IMR-90 (cell line): Measurements from ENCODE around the gene FOXO6. TPM values are rescaled to one million over a fixed set of nuclear protein-coding genes. Genes with fewer than 3 reads are reported as not detected.

Source experiments
- ATAC-seq: fragments of 200-7000 bp; cut with Tn5 transposase; 2 replicates; pipeline ENCODE4 v1.9.1; 2020; ENCODE audit warnings: low read depth, mild to moderate bottlenecking, moderate library complexity
- BruUV-seq: library from RNA; stranded (reverse); fragments of 400-500 nt; replicated peaks from 2 replicates; lab custom pipeline; 2021; lab: Mats Ljungman, UMichigan
- CTCF ChIA-PET: fragments of 300-600 bp; formaldehyde crosslinking; extraction: SDS; loops from one replicate; lab custom pipeline; 2021; ENCODE audit warnings: antibody characterized with exemption; lab: Yijun Ruan, JAX
- POLR2A ChIA-PET: fragments of 300-600 bp; sonication (Branson Sonifier 250); formaldehyde crosslinking; loops from one replicate; lab custom pipeline; 2022; ENCODE audit warnings: antibody characterized with exemption; ENCODE audit not compliant: unreplicated experiment; lab: Charles Lee
- DNase-seq: peaks from one replicate; pipeline ENCODE4 v3.0.0; 2013
- H2AFZ ChIP-seq: replicated peaks from 2 replicates; pipeline ENCODE3; 2013; ENCODE audit warnings: low read length, mild to moderate bottlenecking; ENCODE audit not compliant: poor library complexity
- H2AK5ac ChIP-seq: 2 replicates; pipeline ENCODE4 v1.6.1; 2013; ENCODE audit warnings: low read depth, low read length, inconsistent platforms
- H2AK9ac ChIP-seq: replicated peaks from 2 replicates; pipeline ENCODE3; 2013; ENCODE audit warnings: mild to moderate bottlenecking, low read depth, low read length, moderate library complexity; ENCODE audit not compliant: poor library complexity
- H2BK120ac ChIP-seq: 2 replicates; pipeline ENCODE4 v1.6.1; 2013; ENCODE audit warnings: low read depth, low read length, inconsistent platforms
- H2BK15ac ChIP-seq: 3 replicates; pipeline ENCODE4 v1.6.1; 2013; ENCODE audit warnings: low read depth, low read length, inconsistent platforms
- H2BK20ac ChIP-seq: 2 replicates; pipeline ENCODE4 v1.6.1; 2013; ENCODE audit warnings: low read depth, mild to moderate bottlenecking, inconsistent platforms, low read length, moderate library complexity
- H2BK5ac ChIP-seq: 2 replicates; pipeline ENCODE4 v1.6.1; 2013; ENCODE audit warnings: mild to moderate bottlenecking, low read depth, low read length, inconsistent platforms; ENCODE audit not compliant: poor library complexity, severe bottlenecking
- H3K14ac ChIP-seq: replicated peaks from 2 replicates; pipeline ENCODE4 v1.6.1; 2013; ENCODE audit warnings: low read depth, low read length, inconsistent platforms
- H3K18ac ChIP-seq: 2 replicates; pipeline ENCODE4 v1.6.1; 2013; ENCODE audit warnings: low read depth, low read length, control low read depth
- H3K23ac ChIP-seq: 2 replicates; pipeline ENCODE4 v1.6.1; 2013; ENCODE audit warnings: low read depth, low read length, inconsistent platforms
- H3K27ac ChIP-seq: 2 replicates; pipeline ENCODE4 v1.5.1; 2013; ENCODE audit warnings: mild to moderate bottlenecking, control low read depth, low read length; ENCODE audit not compliant: insufficient read depth
- H3K27me3 ChIP-seq: 2 replicates; pipeline ENCODE4 v1.6.1; 2013; ENCODE audit warnings: low read length; ENCODE audit not compliant: control insufficient read depth, insufficient read depth
- H3K36me3 ChIP-seq: 2 replicates; pipeline ENCODE4 v1.6.1; 2013; ENCODE audit warnings: low read length, mixed read lengths; ENCODE audit not compliant: control insufficient read depth, insufficient read depth
- H3K4ac ChIP-seq: 2 replicates; pipeline ENCODE4 v1.6.1; 2013; ENCODE audit warnings: low read depth, low read length, inconsistent platforms
- H3K4me1 ChIP-seq: 2 replicates; pipeline ENCODE4 v1.6.1; 2013; ENCODE audit warnings: low read length, mixed read lengths; ENCODE audit not compliant: control insufficient read depth, insufficient read depth
- H3K4me2 ChIP-seq: 2 replicates; pipeline ENCODE4 v1.6.1; 2013; ENCODE audit warnings: low read depth, mild to moderate bottlenecking, control low read depth, low read length, moderate library complexity
- H3K4me3 ChIP-seq: 2 replicates; pipeline ENCODE4 v1.5.1; 2013; ENCODE audit warnings: low read depth, mild to moderate bottlenecking, control low read depth, low read length, moderate library complexity; ENCODE audit not compliant: insufficient read depth
- H3K56ac ChIP-seq: 2 replicates; pipeline ENCODE4 v1.6.1; 2013; ENCODE audit warnings: low read length, inconsistent platforms; ENCODE audit not compliant: insufficient read depth; ENCODE audit errors: extremely low read depth
- H3K79me1 ChIP-seq, 2 experiments: 2 replicates each; pipeline ENCODE4 v1.6.1; 2013; ENCODE audit warnings: low read length in 2 of 2, inconsistent platforms in 1 of 2, low read depth in 1 of 2
- H3K9ac ChIP-seq: 2 replicates; pipeline ENCODE4 v1.6.1; 2013; ENCODE audit warnings: low read depth, low read length, control low read depth
- H3K9me1 ChIP-seq: 2 replicates; pipeline ENCODE4 v1.6.1; 2013; ENCODE audit warnings: low read length, inconsistent platforms; ENCODE audit not compliant: insufficient read depth
- H3K9me3 ChIP-seq: 2 replicates; pipeline ENCODE4 v1.6.1; 2013; ENCODE audit warnings: low read length; ENCODE audit not compliant: control insufficient read depth, insufficient read depth
- H4K20me1 ChIP-seq: 2 replicates; pipeline ENCODE4 v1.6.1; 2013; ENCODE audit warnings: low read length, inconsistent platforms; ENCODE audit not compliant: insufficient read depth
- H4K5ac ChIP-seq: 2 replicates; pipeline ENCODE4 v1.6.1; 2013; ENCODE audit warnings: mild to moderate bottlenecking, low read depth, low read length, control low read depth
- H4K8ac ChIP-seq, 2 experiments: 2 replicates each; pipeline ENCODE4 v1.6.1; 2013; ENCODE audit warnings: low read depth in 2 of 2, low read length in 2 of 2, control low read depth in 1 of 2, inconsistent platforms in 1 of 2
- H4K91ac ChIP-seq: 2 replicates; pipeline ENCODE4 v1.6.1; 2013; ENCODE audit warnings: low read depth, low read length, inconsistent platforms; ENCODE audit not compliant: insufficient read depth
- USF2 ChIP-seq: fragments of 150-350 bp; IDR thresholded peaks from 2 replicates; pipeline ENCODE4 v1.6.1; 2017; ENCODE audit warnings: mild to moderate bottlenecking, antibody characterized with exemption, low read length, low read depth
- WGBS, 2 experiments: methylation state at CpG; one replicate each; pipeline versions ENCODE4 v1.1.5 to v1.1.7; 2013; ENCODE audit warnings: missing lambda C conversion rate in 2 of 2; ENCODE audit not compliant: insufficient read length in 1 of 2; ENCODE audit errors: extremely low coverage in 2 of 2; 5-methylcytosine and 5-hydroxymethylcytosine counted together
- dilution Hi-C: fragments of 300-500 bp; cut with HindIII; formaldehyde crosslinking; loops from one replicate; pipeline ENCODE4 v1.14.3; 2018; ENCODE audit warnings: low sequenced_read_pairs; ENCODE audit not compliant: unreplicated experiment
- in situ Hi-C: fragments of 300-500 bp; cut with MboI; formaldehyde crosslinking; loops from 3 replicates; pipeline ENCODE4 v1.14.3; 2019; ENCODE audit warnings: low sequenced_read_pairs, inconsistent platforms, mixed read lengths
- intact Hi-C: fragments of 100-400 bp; cut with micrococcal nuclease; formaldehyde crosslinking; loops from 2 replicates; pipeline ENCODE4 v1.10.0; 2022
- polyA plus RNA-seq, 3 experiments: library from polyadenylated mRNA; depleted of rRNA; stranded (reverse); fragments of >200 nt; gene quantifications; 2 replicates each; pipeline ENCODE4 v1.2.3, GENCODE V29; 2012; ENCODE audit warnings: low replicate concordance in 1 of 3
- total RNA-seq: library from RNA; depleted of rRNA; stranded (reverse); fragments of >200 nt; gene quantifications from 2 replicates; pipeline ENCODE4 v1.2.3, GENCODE V29; 2012

FOXO6 gene
- total and polyA plus RNA-seq, 2 of the 4 experiments (the other 2 are of a cell fraction), result not detected

DNA sequence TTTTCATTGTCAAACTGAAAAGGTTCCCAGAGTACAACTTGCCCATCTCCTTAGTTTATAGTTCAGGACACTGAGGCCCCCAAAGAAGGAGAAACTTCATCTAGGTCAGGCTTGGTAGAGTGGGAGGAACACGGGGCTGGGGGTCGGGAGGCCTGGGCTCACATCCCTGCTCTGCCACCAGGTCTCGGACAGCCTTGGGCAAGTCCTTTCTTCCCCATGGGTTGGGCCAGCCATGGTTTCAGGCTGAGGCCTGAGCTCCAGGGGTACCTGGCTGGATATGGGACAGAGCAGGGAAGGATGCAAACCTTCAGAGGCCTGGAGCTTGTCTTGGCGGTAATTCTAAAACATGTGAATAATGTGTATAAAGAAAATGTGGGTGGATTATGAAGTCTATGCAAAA, 17.0 kb downstream of the FOXO6 start:
- H2BK5ac ChIP-seq, result no peak overlapping the region
- H2AK9ac ChIP-seq, result no peak overlapping the region
- H3K4me1 ChIP-seq, result no peaks in the 10 kb centered on the region
- no peak overlapping the region for H3K23ac ChIP-seq
- intact Hi-C loops (no loop called here), dilution Hi-C loops (no loop called here), in situ Hi-C loops (no loop called here)
- H2AFZ ChIP-seq, result no peak overlapping the region
- no TSS peak for BruUV-seq
- CTCF ChIA-PET, result no interaction called here
- H3K9me1 ChIP-seq, result no peaks in the 10 kb centered on the region; the same call in 1 of the 2 replicates
- no peak overlapping the region for H3K4ac ChIP-seq
- no peak overlapping the region for H3K18ac ChIP-seq
- H3K27ac ChIP-seq, result no peak overlapping the region
- DNase-seq, result no peak
- no peak overlapping the region for H3K9ac ChIP-seq
- H2BK20ac ChIP-seq, result no peak overlapping the region
- no peak overlapping the region for H2BK15ac ChIP-seq
- no peak overlapping the region for H3K14ac ChIP-seq
- no peak overlapping the region for H4K91ac ChIP-seq
- no peak for ATAC-seq
- H3K4me2 ChIP-seq, result no peak overlapping the region
- no peaks in the 10 kb centered on the region for H3K79me1 ChIP-seq
- no peak overlapping the region for H3K4me3 ChIP-seq
- H4K5ac ChIP-seq, result no peak overlapping the region
- H4K8ac ChIP-seq, result no peak overlapping the region
- H3K36me3 ChIP-seq, result no peaks in the 10 kb centered on the region
- H4K20me1 ChIP-seq, result no peaks in the 10 kb centered on the region
- no peak overlapping the region for H3K56ac ChIP-seq
- no peak overlapping the region for H2AK5ac ChIP-seq
- 100% methylated on average over 1 of the region's 4 CpGs; no CpG with 5 or more reads in 1 of the 2 experiments for WGBS, 2 experiments
- peaks cover 72% of the 10 kb centered on the region for H3K27me3 ChIP-seq
- no peak overlapping the region for H2BK120ac ChIP-seq
- H3K9me3 ChIP-seq, result peaks cover 2% of the 10 kb centered on the region; the same call in 1 of the 2 replicates
- POLR2A ChIA-PET, result no interaction called here
- TF ChIP-seq USF2, result no peak
